Measurements from ENCODE around the gene IQSEC3. TPM values are rescaled to one million over a fixed set of nuclear protein-coding genes. Genes with fewer than 3 reads are reported as not detected.
A peak's percentile ranks its signal among the peaks of the same experiment; 100 is the strongest.

The IQSEC3 gene
- total and polyA plus RNA-seq, 2 of the 13 experiments (the other 11 are each of a cell fraction or from before 2014, with no cell fraction given): not detected

DNA sequence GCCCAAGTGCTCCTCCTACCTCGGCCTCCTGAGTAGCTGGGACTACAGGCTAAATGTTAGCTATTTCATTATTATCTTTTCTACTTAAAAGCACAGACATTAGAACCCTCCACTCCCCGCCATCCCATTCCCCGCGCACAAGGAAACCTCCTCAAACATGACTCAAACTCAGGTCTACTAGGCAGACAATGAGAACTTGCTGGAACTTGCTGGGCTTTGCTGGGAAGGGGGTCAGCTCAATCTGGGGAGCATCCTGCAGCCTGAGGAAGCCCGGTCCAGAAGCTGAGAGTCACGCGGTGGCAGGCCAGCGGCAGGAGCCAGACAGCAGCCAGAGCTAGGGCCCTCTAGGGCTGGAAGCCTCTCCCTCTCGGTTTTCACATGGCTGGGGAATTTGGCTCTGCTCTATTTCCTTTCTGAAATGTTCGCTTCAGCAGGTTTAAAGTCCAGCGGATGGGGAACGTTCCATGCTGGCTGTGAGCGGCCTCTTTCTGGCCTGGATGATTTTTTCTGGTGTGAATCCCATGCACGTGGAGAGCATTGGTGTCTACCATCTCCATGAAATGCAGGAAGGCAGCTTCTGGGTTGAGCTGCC is 78.9 kb downstream of the IQSEC3 start (continued):
- TF ChIP-seq, protein P1, sequence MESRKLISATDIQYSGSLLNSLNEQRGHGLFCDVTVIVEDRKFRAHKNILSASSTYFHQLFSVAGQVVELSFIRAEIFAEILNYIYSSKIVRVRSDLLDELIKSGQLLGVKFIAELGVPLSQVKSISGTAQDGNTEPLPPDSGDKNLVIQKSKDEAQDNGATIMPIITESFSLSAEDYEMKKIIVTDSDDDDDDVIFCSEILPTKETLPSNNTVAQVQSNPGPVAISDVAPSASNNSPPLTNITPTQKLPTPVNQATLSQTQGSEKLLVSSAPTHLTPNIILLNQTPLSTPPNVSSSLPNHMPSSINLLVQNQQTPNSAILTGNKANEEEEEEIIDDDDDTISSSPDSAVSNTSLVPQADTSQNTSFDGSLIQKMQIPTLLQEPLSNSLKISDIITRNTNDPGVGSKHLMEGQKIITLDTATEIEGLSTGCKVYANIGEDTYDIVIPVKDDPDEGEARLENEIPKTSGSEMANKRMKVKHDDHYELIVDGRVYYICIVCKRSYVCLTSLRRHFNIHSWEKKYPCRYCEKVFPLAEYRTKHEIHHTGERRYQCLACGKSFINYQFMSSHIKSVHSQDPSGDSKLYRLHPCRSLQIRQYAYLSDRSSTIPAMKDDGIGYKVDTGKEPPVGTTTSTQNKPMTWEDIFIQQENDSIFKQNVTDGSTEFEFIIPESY (CRISPR knock-in tag; IDR thresholded peaks at IDR 0.05): no peak
- no peak for TF ChIP-seq ESRRA (CRISPR knock-in tag; IDR thresholded peaks at IDR 0.05; ENCODE audit: low read depth)
- TF ChIP-seq SNRNP70 (IDR thresholded peaks at IDR 0.05; ENCODE audit: low read depth, low read length): no peak
- TF ChIP-seq NFE2L1 (CRISPR knock-in tag; IDR thresholded peaks at IDR 0.05; ENCODE audit: borderline replicate concordance): no peak
- no peak for TF ChIP-seq ZNF567 (CRISPR knock-in tag; IDR thresholded peaks at IDR 0.05; ENCODE audit: borderline replicate concordance)
- TF ChIP-seq, protein P2, sequence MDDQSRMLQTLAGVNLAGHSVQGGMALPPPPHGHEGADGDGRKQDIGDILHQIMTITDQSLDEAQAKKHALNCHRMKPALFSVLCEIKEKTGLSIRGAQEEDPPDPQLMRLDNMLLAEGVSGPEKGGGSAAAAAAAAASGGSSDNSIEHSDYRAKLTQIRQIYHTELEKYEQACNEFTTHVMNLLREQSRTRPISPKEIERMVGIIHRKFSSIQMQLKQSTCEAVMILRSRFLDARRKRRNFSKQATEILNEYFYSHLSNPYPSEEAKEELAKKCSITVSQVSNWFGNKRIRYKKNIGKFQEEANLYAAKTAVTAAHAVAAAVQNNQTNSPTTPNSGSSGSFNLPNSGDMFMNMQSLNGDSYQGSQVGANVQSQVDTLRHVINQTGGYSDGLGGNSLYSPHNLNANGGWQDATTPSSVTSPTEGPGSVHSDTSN (CRISPR knock-in tag; IDR thresholded peaks at IDR 0.05; ENCODE audit: borderline replicate concordance): no peak
- no peak for TF ChIP-seq HMG20B (CRISPR knock-in tag; conservative IDR thresholded peaks at IDR 0.05)
- TF ChIP-seq, protein P3, sequence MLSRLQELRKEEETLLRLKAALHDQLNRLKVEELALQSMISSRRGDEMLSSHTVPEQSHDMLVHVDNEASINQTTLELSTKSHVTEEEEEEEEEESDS (CRISPR knock-in tag; IDR thresholded peaks at IDR 0.05; ENCODE audit: borderline replicate concordance): no peak
- no peak for TF ChIP-seq ETS1 (CRISPR knock-in tag; IDR thresholded peaks at IDR 0.05)
- TF ChIP-seq ZNF605 (CRISPR knock-in tag; IDR thresholded peaks at IDR 0.05): no peak
- TF ChIP-seq FOXA3 (CRISPR knock-in tag; IDR thresholded peaks at IDR 0.05): no peak
- no peak for TF ChIP-seq KLF6 (CRISPR knock-in tag; IDR thresholded peaks at IDR 0.05)
- no peak for TF ChIP-seq NKX3-1 (CRISPR knock-in tag; IDR thresholded peaks at IDR 0.05)
- no peak for TF ChIP-seq ZBTB42 (CRISPR knock-in tag; IDR thresholded peaks at IDR 0.05)
- TF ChIP-seq SALL1 (CRISPR knock-in tag; IDR thresholded peaks at IDR 0.05): no peak
- no peak for TF ChIP-seq SMC3 (IDR thresholded peaks at IDR 0.05; ENCODE audit: low read length)
- TF ChIP-seq ZNF510 (CRISPR knock-in tag; IDR thresholded peaks at IDR 0.05; ENCODE audit: low read depth): no peak
- TF ChIP-seq ZNF337 (CRISPR knock-in tag; IDR thresholded peaks at IDR 0.05; ENCODE audit: borderline replicate concordance, low read depth): no peak
- TF ChIP-seq ZZZ3 (CRISPR knock-in tag; IDR thresholded peaks at IDR 0.05; ENCODE audit: borderline replicate concordance): no peak
- TF ChIP-seq NFIB (CRISPR knock-in tag; IDR thresholded peaks at IDR 0.05; ENCODE audit: borderline replicate concordance): no peak
- no peak for TF ChIP-seq SP140L (CRISPR knock-in tag; IDR thresholded peaks at IDR 0.05; ENCODE audit: borderline replicate concordance)
- peak; percentile 26; the same call in 1 of the 2 replicates for TF ChIP-seq TBX2 (CRISPR knock-in tag; IDR thresholded peaks at IDR 0.05; ENCODE audit: borderline replicate concordance)
- TF ChIP-seq, protein P4, sequence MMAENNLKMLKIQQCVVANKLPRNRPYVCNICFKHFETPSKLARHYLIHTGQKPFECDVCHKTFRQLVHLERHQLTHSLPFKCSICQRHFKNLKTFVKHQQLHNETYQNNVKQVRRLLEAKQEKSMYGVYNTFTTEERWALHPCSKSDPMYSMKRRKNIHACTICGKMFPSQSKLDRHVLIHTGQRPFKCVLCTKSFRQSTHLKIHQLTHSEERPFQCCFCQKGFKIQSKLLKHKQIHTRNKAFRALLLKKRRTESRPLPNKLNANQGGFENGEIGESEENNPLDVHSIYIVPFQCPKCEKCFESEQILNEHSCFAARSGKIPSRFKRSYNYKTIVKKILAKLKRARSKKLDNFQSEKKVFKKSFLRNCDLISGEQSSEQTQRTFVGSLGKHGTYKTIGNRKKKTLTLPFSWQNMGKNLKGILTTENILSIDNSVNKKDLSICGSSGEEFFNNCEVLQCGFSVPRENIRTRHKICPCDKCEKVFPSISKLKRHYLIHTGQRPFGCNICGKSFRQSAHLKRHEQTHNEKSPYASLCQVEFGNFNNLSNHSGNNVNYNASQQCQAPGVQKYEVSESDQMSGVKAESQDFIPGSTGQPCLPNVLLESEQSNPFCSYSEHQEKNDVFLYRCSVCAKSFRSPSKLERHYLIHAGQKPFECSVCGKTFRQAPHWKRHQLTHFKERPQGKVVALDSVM (CRISPR knock-in tag; IDR thresholded peaks at IDR 0.05): no peak
- no peak for TF ChIP-seq ADNP (CRISPR knock-in tag; IDR thresholded peaks at IDR 0.05)
- TF ChIP-seq FOXA1 (IDR thresholded peaks at IDR 0.05): no peak
- TF ChIP-seq FOXA1 (CRISPR knock-in tag; IDR thresholded peaks at IDR 0.05): no peak
